SIG-M5 (cell line): ENCODE data around the gene KNDC1.

Source experiments
- DNase-seq: peaks from one replicate; lab custom pipeline; 2025; lab: John Stamatoyannopoulos, UW

Gene KNDC1

DNA sequence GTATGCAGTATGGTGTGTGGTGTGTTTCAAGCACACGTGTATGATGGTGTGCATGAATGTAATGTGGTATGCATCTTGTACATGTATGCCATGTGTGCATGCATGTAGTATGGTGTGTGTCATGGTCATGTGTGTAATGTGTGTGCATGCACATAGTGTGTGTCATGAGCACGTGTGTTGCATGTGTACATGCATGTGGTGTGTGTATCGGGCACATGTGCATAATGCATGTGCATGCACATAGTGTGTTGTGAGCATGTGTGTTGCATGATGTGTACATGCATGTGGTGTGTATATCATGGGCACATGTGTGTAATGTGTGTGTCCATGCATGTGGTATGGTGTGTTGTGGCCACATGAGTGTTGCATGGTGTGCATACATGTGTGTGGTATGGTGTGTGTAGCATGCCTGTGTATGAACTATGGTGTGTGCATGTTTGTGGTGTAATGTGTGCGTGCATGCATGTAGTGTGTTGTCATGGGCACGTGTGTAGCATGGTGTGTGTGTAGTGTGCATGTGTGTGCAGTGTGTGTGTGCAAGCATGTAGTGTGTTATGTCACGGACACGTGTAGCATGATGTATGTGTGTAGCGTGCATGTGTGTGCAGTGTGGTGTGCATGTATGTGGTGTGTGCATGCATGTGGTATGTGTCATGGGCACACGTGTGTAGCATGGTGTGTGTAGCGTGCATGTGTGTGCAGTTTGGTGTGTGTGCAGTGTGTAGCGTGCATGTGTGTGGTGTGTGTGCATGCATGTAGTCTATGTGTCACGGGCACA lies 17.6 kb downstream of the KNDC1 start:
- no peak for DNase-seq

DNA sequence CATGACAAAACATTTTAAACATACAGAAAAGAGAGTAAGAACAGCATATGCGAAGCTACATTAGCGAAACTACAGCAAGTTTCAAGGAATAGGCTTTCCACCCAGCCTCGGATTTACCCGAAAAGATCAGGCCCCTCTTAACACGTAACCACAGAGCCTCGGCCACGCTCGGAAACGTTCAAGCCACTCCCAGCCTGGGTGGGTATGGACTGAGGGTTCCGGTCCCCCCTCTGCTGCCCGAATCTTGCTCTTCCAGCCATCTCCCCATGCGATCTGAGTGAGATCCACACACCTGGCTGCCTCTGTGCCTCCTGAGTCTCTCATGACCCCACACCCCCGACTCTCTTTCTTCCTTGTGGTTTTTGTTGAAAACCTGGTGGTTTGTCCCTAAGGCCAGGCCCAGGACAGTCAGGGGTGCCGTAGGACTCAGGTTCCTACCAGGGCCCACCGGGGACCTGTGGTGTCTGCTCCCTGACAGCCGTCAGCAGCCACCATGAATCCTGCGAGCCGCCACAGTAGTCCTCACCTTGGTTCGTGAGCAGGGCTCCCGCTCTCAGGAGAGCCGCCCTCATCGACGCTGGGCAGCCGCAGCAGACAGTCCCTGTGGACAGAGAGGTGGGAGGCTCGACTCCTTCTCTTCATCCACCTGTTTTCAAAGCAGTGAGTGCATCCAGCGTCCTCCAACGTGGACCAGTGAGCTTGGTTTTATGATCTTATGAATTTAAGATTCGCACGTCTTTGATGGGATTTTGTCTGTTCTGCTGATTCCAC lies 18.5 kb downstream of the KNDC1 start:
- DNase-seq, result no peak

DNA sequence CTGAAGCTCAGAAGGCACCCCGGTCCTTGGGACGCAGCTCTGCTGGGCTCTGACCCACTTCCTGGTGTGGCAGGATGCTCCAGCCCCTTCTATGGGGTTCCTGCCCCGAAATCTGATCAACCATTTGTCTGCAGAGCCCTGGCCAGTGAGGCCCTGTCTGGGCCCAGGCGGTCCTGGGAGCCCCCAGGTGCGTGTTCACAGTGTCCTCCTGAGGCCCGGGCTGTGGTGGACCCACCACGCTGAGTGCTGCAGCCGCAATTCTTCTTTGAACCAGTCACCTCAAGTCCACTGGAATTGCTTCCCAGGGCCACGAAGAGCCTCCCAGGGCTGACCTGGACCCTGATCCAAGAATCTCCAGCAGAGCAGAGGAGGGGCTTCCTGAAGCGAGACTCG lies 19.1 kb downstream of the KNDC1 start:
- no peak for DNase-seq

DNA sequence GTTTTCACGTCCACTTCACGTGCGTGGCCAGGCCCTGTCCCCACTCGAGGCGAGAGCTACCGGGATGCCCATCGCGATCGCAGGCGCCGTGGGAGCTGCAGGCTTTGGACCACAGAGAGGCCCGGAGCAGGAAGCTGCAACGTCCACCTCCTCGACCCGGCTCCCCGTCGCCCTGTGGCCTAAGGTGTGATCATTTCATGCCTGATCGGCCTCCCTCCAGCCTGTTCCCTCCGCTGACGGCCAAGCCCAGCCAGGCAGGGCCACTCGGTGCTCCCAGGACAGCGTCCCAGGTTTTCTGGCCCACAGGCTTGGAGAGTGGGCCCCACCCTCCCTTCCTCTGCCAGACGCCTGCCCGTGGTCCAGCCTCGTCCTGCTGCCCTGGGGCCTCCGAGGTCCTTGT lies 19.6 kb downstream of the KNDC1 start:
- no peak for DNase-seq

DNA sequence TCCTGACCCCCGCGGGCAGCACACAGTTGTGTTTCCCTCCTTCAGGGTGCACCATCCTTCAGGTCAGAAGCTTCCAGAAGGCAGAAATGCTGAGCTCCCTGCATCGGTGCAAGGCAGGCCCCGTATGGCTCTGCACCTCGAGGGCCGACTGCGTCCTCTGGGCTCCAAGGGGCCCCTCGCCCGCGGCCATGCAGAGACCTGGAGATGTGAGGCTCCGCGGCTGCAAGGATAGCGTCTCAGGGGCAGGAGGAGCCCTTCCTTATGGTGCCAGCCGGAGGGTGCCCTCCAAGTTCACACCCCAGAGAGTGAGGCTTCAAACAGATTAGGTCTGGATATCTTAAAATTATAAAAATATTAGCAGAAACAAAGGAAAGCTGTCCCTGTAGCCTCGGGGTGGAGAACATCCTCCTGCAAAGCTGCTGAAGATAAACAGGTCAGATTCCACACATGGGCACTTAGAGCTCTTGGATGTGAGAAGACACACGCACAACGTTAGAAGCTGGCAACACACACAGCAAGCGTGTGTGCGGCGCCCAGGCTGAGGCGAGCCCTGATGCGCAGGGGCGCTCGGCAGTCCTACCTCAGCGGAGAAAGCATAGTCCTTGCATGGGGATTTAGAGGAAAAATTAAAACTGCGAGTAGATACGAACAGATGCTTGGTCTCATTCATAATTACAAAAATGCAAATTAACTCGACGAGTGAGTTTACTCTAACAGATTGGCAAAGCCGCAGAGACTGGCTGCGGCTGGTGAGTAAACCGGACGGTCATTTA lies 20.4 kb downstream of the KNDC1 start:
- no peak for DNase-seq

DNA sequence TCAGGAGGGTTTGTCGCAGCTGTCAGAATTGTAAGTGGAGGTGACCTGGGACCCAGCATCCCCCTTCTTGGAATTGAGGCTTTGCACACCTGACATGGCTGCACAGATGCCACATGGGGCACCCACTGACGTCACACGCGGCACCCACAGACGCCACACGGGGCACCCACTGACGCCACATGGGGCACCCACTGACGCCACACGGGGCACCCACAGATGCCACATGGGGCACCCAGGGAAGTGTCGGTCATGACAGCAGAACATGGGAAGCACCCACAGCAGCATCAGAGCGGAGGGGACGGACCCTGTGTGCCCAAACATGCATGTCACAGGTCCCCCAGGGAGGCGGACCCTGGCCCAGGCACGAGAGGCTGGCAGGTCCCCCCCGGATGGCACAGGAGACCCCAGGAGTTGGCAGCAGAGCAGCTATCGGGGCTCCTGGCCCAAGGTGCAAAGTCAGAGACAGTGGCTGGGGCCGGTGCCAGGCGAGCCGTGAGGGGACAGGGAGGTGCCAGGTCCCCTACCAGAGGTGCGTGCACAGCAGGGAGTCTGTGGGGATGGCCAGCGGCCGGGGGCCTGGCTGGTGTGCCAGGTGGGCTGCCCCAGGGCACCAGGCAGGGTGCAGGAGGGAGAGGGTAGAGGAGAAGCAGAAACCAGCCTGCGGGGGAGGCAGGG lies 21.1 kb downstream of the KNDC1 start:
- no peak for DNase-seq

DNA sequence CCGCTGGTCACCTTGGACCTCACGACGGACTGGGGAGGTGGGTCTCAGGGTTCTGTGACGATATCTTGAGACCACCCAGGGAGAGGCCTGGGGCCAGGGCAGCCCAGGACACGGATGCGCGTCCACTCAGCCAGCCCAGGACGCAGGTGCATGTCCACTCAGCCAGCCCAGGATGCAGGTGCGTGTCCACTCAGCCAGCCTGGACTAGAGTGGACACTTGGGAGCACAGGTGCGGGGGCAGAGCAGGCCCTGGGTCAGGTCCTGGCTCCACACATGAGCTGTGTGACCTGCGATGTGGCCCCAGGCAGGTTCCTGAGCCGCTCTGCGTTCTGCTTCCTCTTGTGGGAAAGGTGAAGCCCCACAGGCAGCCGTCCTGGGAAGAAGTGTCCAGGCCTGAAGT lies 22.2 kb downstream of the KNDC1 start:
- DNase-seq, result no peak

DNA sequence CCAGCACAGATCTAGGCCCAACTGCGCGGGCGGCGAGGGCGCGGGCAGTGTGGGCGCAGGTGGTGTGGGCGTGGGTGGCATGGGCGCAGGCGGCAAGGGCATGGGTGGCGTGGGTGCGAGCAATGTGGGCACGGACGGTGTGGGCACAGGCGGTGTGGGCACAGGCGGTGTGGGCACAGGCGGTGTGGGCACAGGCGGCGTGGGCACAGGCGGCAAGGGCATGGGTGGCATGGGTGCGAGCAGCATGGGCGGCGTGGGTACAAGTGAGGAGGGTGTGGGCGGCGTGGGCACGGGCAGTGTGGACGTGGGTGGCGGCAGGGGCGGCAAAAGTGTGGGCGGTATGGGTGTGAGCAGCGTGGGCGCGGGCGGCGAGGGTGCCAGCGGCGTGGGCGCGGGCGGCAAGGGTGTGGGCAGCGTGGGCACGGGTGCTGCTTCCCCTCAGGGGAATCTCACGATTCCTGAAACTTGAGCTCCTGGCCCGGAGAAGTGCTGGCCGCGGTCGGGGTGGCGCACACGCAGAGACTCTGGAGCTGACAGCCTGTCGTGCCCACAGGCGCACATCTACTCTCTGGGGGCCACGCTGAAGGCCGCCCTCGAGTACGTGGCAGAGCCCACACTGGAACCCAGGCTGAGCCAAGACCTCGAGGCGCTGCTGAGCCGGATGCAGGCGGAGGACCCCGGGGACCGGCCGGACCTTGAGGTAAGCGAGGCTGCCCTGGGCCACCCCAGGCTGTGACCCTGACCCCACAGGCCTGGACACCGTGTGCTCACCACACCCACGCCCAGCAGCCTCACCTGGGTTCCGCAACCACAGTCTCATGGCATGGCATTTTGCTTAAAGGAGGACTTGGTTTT lies 23.0 kb downstream of the KNDC1 start:
- no peak for DNase-seq

DNA sequence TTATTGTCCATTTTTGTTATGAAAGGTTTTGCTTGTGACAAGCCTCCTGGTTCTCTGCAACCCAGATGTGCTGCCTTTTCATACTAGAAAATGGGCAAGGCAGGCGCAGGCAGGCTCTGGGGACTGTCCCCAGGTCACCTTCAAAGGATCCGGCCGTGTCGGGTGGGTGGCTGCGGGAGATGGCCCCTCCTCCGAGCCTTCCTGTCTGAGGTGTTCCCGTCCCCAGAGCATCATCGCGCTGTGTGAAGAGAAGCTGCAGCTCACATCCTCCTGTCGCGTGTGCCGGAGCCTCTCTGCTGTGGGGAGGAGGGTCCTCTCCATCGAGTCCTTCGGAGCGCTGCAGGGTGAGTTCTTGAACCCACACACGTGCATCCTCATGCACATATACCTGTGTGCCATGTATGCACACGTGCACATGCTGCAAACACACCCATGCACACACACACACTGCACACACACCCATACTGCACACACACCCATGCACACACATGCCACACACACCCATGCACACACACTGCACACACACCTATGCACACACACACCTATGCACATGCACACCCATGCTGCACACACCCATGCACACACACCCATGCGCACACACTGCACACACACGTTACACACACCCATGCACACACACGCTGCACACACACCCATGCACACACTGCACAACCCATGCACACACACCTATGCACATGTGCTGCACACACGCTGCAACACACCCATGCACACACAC lies 23.8 kb downstream of the KNDC1 start:
- no peak for DNase-seq

DNA sequence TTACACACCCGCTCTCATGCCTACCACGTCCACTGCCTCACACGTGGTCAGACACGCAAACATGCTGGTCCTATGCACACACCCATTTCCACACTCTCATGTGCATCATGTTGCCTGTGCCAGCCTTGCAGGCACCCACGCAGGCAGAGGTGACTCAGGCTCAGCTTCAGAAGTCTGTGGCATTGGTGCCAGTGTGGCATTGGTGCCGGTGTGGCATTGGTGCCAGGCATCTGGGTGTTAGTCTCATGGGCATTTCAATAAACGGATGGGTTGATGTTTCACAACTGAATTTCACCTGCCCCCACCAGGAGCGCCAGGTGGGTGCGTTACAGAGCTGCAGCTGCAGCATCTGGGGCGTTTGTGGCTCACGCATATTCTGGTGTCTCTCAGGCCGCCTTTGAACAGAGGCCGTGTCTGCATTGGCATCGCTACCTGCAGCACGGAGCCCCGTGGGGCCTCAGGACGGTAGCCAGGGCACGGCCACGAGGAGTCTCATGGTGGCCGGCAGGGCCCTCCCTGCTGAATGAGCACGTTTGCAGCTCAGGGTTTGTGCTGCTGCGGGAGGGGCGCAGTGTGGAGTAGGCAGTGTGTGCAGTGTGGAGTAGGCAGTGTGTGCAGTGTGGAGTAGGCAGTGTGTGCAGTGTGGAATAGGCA lies 24.7 kb downstream of the KNDC1 start:
- DNase-seq, result no peak

DNA sequence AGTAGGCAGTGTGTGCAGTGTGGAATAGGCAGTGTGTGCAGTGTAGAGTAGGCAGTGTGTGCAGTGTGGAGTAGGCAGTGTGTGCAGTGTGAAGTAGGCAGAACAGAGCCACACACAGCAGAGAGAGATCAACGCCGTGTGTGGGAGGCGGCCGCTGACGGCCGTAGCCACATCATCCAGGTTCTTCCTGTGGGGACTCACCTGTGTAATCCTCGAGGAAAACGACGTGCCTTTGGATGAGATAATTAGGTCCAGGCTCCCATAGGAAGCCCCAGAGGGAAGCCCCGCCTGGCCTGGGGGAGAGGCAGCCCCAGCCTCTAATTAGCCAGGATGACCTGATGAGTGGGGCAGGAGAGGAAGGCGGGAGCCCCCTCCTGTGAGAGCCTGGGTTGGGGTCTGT lies 25.4 kb downstream of the KNDC1 start:
- no peak for DNase-seq

DNA sequence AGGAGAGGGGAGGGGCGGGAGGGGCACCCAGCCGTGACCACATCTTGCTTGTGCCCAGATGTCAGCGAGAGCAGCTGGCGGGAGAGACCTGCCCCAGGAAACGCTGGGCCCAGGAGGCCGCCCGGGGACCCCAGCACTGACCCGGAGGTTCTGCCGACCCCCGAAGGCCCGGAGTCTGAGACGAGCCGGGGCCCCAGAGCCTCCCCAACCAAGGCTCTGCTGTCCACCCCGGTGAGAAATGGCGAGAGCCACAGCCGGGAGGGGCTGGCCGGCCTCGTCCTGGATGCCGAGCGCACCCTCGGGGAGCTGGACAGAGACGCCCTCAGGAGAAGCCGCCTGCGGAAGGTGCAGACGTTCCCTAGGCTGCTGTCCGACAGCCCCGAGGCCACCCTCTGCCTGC lies 25.9 kb downstream of the KNDC1 start:
- no peak for DNase-seq

DNA sequence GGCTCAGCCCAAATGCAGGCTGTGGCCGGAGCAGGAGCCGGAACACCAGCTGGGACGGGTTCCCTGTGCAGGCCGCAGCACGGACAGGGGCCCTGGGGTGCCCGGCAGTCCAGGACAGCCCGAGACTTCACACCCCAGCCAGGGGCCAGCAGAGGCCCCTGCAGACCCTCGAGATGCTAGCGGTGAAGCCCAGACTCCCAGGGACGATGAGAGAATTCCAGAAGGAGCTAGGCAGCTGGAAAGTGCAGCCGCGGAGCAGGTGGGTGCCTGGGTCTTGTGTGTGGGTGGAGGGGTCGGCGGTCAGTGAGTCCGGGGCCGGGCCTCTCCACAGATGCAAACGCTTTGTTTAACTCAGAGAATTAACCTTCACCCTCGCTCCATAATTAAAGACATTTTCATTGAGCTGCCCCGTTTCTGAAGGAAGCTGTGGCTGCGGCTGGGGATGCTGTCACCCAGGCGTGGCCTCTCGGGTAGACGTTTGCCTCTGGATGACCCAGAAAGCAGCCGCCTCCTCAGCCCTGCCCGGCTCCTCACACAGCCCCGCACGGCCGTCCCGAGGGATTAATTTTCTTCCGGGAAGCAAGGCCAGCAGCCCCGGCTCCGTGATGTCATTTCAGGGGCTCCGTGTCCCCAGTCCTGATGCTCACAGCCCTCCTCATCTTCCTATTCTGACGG lies 26.5 kb downstream of the KNDC1 start:
- DNase-seq, result no peak

DNA sequence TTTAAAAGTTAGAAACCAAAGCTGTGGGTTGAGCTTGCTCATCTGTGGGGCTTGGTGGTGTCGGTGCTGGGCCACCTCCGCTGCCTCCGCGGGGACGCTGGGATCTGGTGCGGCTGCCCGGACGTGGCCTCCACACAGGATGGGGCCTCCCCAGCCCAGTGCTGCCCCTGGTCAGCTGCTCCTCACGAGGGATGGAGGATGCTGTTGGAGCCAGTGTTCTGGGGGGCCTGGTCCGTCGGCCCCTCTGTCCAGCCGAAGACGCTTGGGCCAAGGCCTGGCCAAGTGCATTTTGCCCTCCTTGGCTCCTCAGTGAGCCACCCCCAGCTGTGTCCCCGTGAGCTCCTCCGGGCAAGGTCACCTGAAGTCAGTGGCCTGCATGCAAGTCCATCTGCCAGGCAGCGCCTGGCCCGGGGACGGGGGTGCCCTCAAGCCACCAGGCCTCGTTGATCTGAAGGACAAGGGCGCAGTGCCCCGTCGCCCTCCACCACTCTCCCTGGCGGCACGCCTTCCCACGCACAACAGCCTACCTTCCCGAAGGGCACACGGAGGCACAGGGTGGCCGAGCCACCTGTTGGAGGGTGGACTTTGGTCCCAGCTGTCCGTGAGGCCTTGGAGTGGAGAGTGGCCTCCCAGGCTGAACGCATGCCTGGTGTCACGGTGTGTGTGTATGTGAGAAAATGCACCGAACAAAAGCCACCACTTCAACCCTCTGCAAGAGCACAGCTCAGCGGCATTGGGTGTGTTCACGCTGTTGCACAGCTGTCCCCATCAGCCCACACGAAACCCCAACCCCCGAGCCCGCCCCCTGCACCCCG lies 27.3 kb downstream of the KNDC1 start:
- no peak for DNase-seq

DNA sequence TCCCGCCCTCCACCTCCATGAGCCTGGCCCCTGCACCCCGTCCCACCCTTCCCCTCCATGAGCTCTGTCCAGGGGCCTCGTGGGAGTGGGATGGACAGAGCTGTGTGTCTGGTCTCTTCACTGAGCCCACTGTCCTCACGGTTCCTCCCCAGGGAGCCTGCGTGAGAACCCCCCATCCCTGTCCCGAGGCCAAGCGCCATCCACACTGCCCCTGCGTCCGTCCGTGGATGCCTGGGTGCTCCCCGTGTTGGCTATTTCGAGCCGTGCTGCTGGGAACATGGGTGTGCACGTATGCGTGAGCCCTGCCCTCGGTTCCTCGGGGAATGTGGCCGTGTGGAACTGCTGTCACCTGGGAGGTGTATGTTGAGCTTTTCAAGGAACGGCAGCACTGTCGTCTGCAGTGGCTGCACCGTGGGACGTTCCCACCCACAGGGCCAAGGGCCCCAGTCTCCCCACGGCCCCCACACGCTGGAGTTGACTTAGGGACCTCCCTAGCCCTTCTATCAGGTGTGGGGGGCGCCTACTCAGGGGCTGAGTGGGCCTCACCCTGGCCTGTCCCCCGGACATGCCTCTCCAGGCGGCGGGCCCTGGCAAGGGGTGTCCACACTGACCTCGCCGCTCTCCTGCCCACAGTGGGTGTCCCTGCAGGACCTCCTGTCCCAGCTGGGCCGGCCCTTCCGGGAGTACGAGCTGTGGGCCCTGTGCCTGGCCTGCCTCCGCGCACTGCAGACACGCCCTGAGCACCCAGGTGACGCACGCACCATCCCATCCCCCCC lies 28.1 kb downstream of the KNDC1 start:
- no peak for DNase-seq

DNA sequence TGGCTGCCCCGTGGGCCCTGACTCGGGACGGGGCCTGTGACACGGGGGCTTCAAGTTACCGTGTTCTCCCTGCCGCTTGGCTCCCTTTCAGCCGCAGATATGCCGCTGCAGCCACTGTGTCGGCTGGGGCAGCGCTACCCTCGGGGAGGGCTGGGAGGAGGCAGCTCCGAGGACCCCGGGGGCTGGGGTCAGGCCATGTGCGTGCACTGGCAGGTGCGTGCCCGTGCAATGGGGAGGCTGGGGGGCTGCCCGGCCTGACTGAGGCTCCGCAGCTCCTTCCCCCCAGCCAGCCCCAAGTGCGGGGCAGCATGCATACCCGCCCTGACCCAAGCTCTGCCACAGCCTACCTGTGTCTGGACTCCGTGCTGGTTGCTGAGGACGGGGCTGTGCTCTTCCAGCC lies 29.2 kb downstream of the KNDC1 start:
- DNase-seq, result no peak

DNA sequence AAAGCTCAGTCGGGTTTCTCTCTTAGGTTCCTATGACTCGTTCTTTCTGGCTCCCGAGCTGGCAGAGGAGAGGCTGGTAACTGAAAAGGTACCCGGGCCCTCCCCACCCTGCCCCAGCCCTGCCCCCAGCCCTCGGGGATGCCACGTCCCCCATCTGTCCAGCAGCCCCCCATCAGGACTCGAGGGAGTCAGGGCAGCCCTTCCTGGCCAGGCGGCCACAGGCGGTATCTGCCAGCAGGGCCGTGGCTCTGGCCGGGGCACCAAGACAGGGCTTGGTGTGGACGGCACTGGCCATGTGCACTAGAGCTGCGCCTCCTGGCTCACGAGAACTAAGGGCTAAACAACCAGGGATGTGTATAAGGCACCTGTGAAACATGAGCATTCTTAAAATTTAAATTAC lies 29.7 kb downstream of the KNDC1 start:
- DNase-seq, result no peak

DNA sequence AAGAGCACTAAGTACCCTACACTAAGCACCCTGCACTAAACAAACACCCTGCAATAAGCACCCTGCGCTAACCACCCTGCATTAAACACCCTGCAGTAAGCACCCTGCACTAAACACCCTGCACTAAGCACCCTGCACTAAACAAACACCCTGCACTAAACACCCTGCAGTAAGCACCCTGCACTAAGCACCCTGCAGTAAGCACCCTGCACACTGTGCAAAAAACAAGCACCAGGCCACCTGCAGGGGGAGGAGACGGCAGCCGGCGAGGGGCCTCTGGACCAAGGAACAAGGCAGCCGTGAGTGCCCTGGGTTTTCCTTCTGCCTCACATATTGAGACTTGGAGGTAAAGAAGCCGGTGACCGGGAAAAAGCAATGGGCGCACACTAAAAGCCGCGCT lies 30.2 kb downstream of the KNDC1 start:
- DNase-seq, result no peak
